Measurements from ENCODE around the gene SERTAD3.
"Not testable (repeated sequence)": the region's sequence is repeated elsewhere in the genome, so short reads cannot be mapped to it uniquely, and the experiment has no call there.

Gene SERTAD3

GRCh38 chr19:40457048-40457447, 12.9 kb upstream of the SERTAD3 start:
- no peak for DNase-seq (ENCODE audit: low spot score)
- Histone ChIP-seq H3K27ac (no peak overlapping the region), H3K4me3 (no peak overlapping the region)
- TF ChIP-seq CTCF (IDR thresholded peaks at IDR 0.05): no peak

GRCh38 chr19:40453943-40454342, 9.8 kb upstream of the SERTAD3 start:
- not testable (repeated sequence) for H3K4me3 ChIP-seq; DNase-seq (ENCODE audit: low spot score); H3K27ac ChIP-seq

- DNase-seq (ENCODE audit: low spot score): no peak
- H3K4me3 ChIP-seq: no peak overlapping the region
- no peak for TF ChIP-seq CTCF (IDR thresholded peaks at IDR 0.05)
- H3K27ac ChIP-seq: no peak overlapping the region
Observed at GRCh38 chr19:40453151-40453735, 9.1 kb upstream of the SERTAD3 start.

GRCh38 chr19:40452016-40452415, 7.9 kb upstream of the SERTAD3 start:
- no peak for TF ChIP-seq CTCF (IDR thresholded peaks at IDR 0.05)
- no peak for DNase-seq (ENCODE audit: low spot score)
- Histone ChIP-seq H3K27ac (no peak overlapping the region), H3K4me3 (no peak overlapping the region)

GRCh38 chr19:40450664-40451063, 6.5 kb upstream of the SERTAD3 start:
- no peak overlapping the region for H3K27ac ChIP-seq
- no peak for DNase-seq (ENCODE audit: low spot score)
- no peak overlapping the region for H3K4me3 ChIP-seq
- no peak for TF ChIP-seq CTCF (IDR thresholded peaks at IDR 0.05)

- DNase-seq (ENCODE audit: low spot score): no peak
- no peak overlapping the region for H3K27ac ChIP-seq
- TF ChIP-seq CTCF (IDR thresholded peaks at IDR 0.05): no peak
- no peak overlapping the region for H3K4me3 ChIP-seq
Observed at GRCh38 chr19:40449506-40449905, 5.4 kb upstream of the SERTAD3 start.

GRCh38 chr19:40446263-40446784, 2.2 kb upstream of the SERTAD3 start:
- no peak overlapping the region for H3K4me3 ChIP-seq
- no peak overlapping the region for H3K27ac ChIP-seq
- DNase-seq (ENCODE audit: low spot score): no peak
- no peak for TF ChIP-seq CTCF (IDR thresholded peaks at IDR 0.05)
